Adrenal gland (tissue), 5 donors: ENCODE results near the gene AVPR1B.

Experiments used
- POLR2A ChIP-seq, 2 donors: fragments of 450-650 bp; IDR thresholded peaks; one replicate each; pipeline ENCODE4 v1.6.1; 2017; ENCODE audit warnings: antibody characterized with exemption in 2 of 2, mild to moderate bottlenecking in 2 of 2, moderate library complexity in 1 of 2
- TF ChIP-seq, protein P1 (sequence below), 6 experiments: fragments of 450-650 bp in 4 of 6; fragments of 200-600 bp in 2 of 6; sonication (generic) in 1 of 6; IDR thresholded peaks; 1 replicate in 5 of 6; 2 replicates in 1 of 6; pipeline versions ENCODE4 v1.5.1 to v1.8.0; 2016 to 2021; ENCODE audit warnings: antibody characterized with exemption in 6 of 6, mild to moderate bottlenecking in 2 of 6, moderate library complexity in 1 of 6
- donor health status: DM: no; HTN: no; CAD: no.

DNA sequence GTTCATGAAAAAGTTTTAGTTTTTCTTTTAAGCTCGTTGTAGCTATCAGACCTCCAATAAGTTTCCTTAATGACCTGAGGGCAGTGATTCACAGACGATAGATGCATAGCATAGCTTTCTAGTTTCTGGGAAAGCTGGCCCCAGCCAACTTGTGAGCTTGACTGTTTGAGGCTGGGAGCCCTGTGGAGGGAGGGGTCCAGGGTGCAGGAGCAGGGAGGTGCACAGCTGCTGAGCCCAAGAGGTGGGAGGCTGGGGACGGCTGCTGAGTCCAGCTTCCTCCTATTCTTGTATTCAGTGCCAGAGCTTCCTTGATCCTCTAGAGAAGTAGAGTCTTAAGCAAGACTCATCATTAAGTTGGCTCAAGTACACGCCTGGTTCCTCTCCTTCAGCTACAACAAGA is 11.0 kb upstream of the AVPR1B start:
- TF ChIP-seq, protein P1, sequence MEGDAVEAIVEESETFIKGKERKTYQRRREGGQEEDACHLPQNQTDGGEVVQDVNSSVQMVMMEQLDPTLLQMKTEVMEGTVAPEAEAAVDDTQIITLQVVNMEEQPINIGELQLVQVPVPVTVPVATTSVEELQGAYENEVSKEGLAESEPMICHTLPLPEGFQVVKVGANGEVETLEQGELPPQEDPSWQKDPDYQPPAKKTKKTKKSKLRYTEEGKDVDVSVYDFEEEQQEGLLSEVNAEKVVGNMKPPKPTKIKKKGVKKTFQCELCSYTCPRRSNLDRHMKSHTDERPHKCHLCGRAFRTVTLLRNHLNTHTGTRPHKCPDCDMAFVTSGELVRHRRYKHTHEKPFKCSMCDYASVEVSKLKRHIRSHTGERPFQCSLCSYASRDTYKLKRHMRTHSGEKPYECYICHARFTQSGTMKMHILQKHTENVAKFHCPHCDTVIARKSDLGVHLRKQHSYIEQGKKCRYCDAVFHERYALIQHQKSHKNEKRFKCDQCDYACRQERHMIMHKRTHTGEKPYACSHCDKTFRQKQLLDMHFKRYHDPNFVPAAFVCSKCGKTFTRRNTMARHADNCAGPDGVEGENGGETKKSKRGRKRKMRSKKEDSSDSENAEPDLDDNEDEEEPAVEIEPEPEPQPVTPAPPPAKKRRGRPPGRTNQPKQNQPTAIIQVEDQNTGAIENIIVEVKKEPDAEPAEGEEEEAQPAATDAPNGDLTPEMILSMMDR (IDR thresholded peaks at IDR 0.05), result no peak
- TF ChIP-seq POLR2A (IDR thresholded peaks at IDR 0.05), result no peak
